ENCODE measurements around the gene NUP98. TPM values are rescaled to one million over a fixed set of nuclear protein-coding genes. Genes with fewer than 3 reads are reported as not detected.

NUP98 gene
- total RNA-seq: 48.6 and 75.4 TPM in 2 replicates

DNA sequence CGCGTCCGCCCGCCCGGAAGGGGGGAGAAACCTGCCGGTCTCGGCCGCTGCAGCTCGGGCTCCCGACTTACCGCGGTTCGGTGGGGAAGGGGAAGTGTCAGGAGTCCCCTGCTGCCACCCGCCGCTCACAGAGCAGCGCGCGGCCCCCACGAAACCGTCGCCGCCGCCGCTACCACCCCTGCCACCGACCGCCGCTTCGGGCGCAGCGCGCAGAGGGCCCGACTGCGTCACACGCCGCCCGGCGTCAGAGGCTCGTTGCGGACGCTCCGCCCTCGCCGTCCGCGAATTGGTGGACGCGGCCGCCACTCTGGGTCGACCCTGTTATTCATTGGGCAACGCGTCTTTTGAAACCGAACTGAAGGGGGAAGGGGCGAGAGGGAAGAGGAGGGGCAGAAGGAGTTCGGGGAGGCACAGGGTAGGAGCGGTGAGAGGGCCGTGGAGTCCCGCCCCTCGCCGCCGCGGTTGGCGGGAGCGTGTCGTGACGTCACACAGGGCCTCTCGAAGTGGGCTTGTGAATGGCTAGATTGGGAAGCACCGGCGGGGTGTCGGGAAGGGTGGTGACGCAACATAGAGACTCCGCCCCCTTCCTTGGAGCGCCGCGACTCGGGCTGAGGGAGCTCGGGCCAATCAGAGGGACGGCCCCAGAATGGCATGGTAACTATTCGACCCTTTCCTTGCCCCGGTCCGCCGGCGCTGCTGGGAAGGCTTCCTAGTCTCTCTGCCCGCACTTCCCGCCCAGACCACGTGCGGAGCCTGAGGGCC is at the start of gene NUP98:
Gene NUP98 (minus strand): TSS at position 226 of the 762 bp plus-strand sequence. CDS start 15,437 bp downstream, outside the sequence.

GRCh38 chr11:3840870-3841425 is 43.6 kb upstream of the NUP98 start, which contains the start of gene RHOG:
Gene RHOG (minus strand): TSS chr11:3840959. CDS start chr11:3828138, 12,821 bp downstream.

GRCh38 chr11:3807909-3808860 is 10.8 kb upstream of the NUP98 start, which contains the start of gene PGAP2:
Gene PGAP2 (plus strand): TSS chr11:3808560. CDS start chr11:3811260, 2,700 bp downstream.

GRCh38 chr11:3671334-3672254 is 125.8 kb downstream of the NUP98 start, which contains the start of gene CHRNA10:
Gene CHRNA10 (minus strand): TSS chr11:3671384. CDS start chr11:3671312, 72 bp downstream.

DNA sequence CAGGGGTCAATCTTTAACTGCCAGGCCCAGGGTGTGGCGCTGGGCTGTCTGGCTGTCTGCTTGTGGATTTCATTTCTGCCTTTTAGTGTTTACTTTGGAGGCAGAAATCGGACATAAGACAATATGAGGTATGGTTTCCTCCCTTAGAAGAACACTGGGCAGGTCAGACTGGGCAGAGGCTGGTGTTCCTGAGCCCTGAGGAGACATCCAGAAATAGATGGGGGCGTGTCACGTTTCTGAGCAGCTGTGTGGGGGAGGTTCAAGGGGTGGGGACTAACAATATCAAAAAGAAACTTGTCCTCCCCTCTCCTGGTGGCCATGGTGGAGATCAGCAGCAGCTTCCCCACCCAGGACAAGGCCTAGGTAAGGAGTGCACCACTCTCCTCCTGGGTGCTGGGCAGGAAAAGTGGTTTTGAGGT is 152.5 kb downstream of the NUP98 start, which contains the start of gene ART1:
Gene ART1 (plus strand): TSS at position 312 of the 419 bp plus-strand sequence. CDS start 14,086 bp downstream, outside the sequence.

DNA sequence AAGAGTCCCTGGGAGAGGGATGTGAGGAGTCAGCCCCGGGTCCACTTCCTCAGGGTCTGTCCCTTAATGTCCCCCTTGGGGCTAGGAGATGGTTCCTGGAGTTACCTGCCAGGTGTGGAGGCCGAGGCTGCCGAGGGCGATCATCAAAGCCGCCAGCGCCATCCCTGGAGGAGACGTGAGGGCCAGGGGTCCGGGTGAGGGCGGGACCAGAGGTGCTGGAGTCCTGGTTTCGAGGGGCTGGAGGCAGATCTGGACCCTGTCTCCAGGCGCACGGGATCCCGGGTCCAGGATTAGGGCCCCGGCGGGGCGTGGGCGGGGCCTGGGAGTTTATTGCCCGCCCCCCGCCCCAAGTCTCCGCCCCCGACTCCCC is 155.7 kb downstream of the NUP98 start, which contains the start of gene ART5:
Gene ART5 (minus strand): TSS at position 292 of the 370 bp plus-strand sequence. CDS start 130 bp downstream, at position 162.

Other genes with a start within 250 kb of the NUP98 start
- gene ART5, start 155.6 kb downstream of the NUP98 start, total RNA-seq: 0.52 and 6.8 TPM in 2 replicates
- not detected in 2 replicates for gene ART1, start 152.4 kb downstream of the NUP98 start, total RNA-seq
- 0.39 and 0.48 TPM in 2 replicates for gene CHRNA10, start 126.2 kb downstream of the NUP98 start, total RNA-seq
- 10.9 and 14.6 TPM in 2 replicates for gene PGAP2, start 11.0 kb upstream of the NUP98 start, total RNA-seq
- 27.3 and 40.2 TPM in 2 replicates for gene RHOG, start 43.4 kb upstream of the NUP98 start, total RNA-seq
- gene STIM1, start 58.1 kb upstream of the NUP98 start, total RNA-seq: 14.6 and 19.0 TPM in 2 replicates

All from epithelial cell of alveolus of lung (primary cell).